Dedifferentiated amniotic fluid mesenchymal stem cell (primary cell): ENCODE results near the gene AP4S1.

Source experiments
- DNase-seq: peaks from one replicate; pipeline ENCODE4 v3.0.0-alpha.2; 2016; ENCODE audit errors: extremely low spot score

The AP4S1 gene

DNA sequence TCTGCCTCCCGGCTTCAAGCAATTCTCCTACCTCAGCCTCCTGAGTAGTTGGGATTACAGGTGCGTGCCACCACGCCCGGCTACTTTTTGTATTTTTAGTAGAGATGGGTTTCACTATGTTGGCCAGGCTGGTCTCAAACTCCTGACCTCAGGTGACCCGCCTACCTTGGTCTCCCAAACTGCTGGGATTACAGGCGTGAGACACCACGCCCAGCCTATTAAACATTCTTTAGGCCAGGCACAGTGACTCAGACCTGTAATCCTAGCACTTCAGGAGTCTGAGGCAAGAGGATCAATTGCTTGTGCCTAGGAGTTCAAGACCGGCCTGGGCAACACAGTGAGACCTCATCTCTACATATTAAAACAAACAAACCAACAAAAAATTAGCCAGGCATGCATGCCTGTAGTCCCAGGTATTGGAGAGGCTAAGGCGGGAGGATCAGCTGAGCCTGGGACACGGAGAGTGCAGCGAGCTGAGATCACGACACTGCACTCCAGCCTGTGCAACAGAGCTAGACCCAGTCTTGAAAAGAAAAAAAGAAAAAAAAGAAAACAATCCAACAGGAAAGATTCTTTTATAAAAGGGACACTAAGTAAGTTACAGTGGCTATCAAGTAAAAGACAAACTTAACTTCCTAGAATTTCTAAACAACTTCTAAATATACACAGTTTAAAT, 111.9 kb downstream of the AP4S1 start:
- no peak for DNase-seq

- DNase-seq: no peak
Measured at GRCh38 chr14:31138301-31138700, 112.9 kb downstream of the AP4S1 start.

GRCh38 chr14:31139301-31139847, 113.9 kb downstream of the AP4S1 start:
- DNase-seq: no peak

GRCh38 chr14:31142455-31143087, 117.1 kb downstream of the AP4S1 start:
- no peak for DNase-seq
